HG03135 (cell line): ENCODE results near the gene ZBTB20.
A peak's percentile ranks its signal among the peaks of the same experiment; 100 is the strongest.

ENCODE experiments used
- ATAC-seq: cut with Tn5 transposase; IDR thresholded peaks from one replicate; pipeline ENCODE4 v1.9.1; 2021; ENCODE audit warnings: mild to moderate bottlenecking, moderate library complexity; ENCODE audit not compliant: unreplicated experiment

ZBTB20 gene

DNA sequence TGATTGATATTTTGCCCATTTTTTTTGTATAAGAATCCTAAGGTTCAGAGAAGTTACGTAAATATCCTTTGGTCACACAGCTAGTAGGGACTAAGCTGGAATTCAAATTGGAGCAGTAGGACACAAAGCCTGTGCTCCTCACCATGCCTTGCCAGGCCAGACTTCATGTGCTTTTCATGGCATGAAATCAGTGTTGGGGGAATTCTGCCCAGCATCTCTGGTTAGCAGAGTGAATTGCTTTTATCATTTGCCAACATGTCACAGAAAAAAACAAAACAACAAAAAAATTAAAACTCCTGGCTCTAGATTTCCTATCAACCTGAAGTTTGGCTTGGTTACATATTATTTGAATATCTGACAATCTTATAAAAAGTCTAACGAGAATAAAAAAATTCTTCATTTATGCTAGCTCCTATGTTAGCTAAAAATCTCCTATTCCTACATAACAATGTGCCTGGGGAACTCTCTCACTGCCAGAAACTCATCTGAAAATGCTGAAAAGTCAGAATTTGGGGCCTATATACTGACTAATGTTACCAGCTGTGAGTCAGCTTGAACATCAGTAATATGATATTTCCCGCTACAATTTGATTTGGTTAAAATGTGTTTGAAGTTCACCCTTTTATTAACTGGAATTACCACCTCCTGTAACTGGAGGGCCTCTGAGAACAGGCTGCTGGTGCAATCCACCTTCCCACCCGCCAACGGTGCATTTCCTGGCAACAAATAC lies 711.5 kb downstream of the ZBTB20 start:
- no peak for ATAC-seq

DNA sequence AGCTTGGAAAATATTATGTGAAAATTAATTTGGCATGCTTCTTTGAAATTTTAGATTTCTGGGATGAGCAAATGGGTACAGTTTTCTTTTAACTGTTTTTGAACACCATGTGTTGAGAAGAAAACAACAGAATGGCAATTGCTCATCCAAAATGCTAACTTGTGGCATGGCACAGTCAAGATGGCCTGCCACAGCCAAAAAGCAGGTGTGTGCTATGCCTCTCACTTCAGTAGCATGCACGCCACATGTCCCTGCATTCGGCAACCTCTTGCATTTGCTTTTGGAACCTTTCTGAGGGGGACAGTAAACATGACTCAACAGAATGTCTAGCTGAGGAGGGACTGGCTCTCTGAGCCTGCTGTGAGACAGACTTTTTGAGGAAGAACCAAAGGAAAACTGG lies 714.8 kb downstream of the ZBTB20 start:
- ATAC-seq: no peak

DNA sequence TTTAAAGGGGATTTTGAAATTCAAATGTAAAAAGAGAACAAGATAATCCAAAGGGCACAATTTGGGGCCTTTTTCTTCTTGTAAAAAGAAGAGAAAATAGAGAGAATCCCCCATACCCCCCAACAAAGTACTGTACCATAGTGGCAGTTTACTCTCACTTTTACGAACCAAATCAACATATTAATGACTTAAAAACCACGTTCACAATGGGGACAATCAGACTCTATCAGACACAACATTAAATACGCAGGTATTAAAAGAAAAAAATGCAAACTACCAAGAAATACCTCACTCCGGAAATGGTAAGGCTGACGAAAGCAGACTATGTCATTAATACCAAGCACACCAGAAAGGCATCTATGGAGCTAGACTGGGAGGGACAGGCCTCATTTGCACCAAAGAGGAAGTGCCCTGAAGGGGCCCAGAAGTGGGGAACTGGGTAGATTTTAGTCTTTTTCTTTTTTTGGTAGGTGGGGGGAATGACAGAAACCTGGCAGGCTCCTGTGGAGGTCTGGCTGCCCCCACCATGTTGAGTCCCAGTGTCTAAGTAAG lies 719.0 kb downstream of the ZBTB20 start:
- ATAC-seq: peak; percentile 90

DNA sequence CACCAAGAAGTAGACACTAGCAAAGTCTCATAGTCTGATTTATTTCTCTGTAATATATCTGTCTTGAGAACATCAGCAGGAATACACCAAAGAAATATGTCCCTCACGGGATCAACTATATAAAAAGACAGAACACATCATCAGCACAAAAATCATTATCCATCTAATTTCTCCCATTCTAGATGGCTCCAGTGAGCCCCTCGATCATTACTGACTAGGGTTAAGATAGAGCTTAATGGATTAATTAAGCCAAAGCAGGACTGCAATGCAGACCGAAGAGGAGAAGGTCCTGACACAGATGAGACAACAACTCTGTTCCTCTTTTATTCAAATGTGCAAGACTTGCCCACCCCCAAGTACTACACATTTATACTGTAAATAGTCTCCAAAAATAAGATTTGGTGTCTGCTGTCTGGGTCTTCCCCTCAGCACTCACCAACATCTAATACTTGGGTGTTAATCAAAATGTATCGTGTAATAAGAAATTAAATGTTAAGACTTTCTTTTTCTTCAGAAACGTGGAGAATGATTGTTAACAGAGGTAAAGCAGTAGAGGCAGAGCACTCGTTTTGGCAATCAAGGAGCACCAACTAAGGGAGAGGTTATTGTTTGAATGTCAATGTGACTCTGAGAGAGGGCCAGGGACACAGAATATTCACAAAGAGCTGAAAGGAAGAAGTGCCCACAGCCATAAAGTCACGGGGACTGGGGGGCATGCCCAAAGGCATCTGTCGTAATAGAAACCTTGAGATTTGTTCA lies 719.6 kb downstream of the ZBTB20 start:
- ATAC-seq: peak; percentile 12

DNA sequence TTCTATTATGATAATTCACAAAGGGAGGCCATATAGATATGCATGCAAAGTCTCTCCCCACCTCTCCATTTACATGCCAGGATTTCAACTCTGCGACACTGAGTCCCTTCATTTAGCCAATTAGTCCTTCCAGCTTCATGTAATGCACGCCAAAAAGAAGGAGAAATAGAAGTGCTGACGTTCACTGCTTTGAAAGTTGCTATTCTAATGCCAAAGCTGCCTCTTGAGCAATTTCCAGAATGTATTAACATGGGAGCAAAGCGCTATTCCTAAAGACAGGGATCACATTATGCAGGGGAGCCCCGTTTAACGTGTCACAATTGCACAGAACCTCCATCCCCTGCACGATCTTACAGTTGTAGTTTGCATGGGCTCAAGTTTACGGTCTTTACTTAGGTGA lies 722.8 kb downstream of the ZBTB20 start:
- ATAC-seq: no peak

DNA sequence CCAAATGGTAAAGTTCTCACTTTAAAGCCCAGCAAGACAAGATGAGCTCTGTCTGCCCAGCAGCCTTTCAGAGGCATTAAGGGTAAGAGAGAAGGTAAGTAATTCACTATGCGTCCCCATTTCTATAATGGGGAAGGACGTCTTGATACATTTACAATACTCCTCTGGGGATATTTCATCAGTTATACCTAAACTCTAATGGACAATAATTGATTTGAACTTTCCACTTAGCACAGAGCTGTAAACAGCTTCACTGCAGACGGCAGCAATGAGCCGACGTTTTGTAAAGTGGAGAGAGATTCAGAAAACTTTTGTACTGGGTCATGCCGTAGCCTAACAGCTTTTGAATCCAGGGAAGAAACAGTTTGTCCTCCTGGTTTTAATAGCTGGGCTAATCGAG lies 725.9 kb downstream of the ZBTB20 start:
- ATAC-seq: no peak

DNA sequence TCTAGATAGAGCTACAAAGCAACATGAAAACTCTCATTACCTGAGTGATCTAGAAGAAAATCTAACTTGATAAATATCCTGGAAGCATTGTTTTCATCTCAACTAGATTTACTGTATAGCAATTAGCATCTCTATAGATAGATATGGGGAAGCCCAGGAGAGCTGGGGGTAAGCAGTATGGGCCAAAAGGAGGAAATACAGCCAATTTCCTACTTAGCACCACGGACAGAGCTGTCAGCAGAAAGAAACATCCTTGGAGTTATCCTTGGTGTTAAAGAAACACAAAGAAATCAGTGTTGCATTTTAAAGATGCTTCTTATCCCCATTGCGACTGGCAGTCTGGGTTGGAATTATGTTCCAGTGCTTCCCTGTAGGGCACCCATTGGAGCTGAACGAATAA lies 727.0 kb downstream of the ZBTB20 start:
- no peak for ATAC-seq

DNA sequence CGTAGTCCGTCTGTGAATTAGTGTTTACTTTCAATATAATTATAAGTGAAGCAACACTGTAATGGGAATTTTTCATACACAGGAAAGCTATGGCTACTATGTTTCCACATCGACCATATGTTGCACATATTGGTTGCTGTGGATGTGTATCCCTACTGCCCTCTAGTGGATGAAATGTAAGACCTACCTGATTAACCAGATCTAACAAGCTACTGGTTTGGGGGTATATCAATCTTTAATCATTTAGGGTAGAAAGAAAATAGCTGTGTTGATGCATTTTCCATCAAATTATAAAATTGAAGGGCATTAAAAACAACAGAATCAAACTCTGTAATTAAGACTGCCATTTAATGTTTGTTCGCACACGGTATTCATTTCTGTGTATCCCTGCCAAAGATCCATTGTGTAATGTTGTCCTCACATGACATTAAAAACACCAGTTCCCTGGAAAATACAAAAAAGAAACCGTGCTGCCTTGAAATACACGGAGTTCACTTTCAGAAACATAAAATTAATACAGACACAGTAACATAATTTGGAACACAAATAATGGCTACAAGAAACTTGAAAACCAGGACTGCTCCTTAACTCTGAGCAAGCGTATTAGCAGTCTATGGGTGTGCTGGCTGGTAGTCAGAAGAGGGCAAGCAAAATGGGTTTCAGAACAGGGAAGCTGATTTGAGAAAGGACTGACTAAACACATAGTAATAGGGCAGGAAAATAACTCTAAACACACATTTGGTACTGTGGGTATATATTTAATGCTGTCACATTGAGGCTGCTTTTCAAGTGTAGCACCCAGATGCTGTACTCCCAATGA lies 728.2 kb downstream of the ZBTB20 start:
- peak; percentile 61 for ATAC-seq

DNA sequence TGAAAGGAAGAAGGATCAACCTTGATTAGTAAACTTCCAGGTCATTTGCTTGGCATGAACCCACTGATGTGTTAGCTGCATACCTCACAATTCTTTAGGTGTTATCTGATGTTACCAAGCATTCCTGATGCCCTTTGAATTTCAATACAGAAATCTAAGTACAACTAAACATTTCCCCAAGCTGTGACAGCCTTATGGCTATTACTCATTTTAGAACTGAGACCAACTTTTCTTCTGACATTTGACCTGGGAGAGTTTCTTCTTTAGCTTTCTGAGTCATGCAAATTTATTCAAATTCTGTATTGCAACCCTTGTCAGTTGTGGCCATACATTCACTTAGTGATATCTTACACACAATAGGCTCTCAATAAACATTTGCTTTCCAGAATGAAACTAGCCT lies 729.0 kb downstream of the ZBTB20 start:
- ATAC-seq: peak; percentile 78

DNA sequence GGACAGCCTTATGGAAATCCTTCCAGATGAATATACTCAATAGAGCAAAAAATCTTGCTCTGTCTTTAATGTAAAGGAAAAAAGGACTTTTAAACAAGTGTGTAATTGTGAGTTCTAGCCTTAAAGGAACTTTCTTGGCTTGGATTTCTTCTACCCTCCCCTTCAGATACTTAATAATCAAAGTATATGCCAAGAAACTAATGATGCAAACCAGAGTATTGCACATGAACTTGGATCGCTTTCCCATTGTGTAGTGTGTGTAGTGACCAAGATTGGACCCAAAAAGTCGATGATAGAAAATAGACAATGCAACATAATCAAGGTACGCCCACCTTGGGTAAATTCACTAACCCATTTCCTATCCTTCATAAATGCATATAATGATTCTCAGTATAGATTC lies 729.4 kb downstream of the ZBTB20 start:
- no peak for ATAC-seq

DNA sequence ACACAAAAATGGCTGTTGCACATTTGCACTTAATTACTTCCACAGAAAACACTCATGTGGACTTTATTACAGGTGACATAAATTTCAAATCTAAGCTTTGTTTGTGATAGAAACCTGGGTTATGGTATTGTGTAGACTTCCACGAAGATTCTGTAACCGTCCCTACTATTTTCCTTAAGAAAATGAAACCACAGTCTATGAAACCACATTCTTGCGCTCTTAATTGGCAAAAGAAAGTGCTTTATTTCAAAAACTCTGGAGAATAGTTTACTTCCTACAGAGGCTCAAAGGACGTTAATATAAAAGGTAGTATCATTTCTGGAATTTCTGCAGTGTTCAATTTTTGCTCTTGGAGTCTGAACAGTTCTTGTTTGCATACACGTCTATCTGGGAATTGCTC lies 729.8 kb downstream of the ZBTB20 start:
- no peak for ATAC-seq

DNA sequence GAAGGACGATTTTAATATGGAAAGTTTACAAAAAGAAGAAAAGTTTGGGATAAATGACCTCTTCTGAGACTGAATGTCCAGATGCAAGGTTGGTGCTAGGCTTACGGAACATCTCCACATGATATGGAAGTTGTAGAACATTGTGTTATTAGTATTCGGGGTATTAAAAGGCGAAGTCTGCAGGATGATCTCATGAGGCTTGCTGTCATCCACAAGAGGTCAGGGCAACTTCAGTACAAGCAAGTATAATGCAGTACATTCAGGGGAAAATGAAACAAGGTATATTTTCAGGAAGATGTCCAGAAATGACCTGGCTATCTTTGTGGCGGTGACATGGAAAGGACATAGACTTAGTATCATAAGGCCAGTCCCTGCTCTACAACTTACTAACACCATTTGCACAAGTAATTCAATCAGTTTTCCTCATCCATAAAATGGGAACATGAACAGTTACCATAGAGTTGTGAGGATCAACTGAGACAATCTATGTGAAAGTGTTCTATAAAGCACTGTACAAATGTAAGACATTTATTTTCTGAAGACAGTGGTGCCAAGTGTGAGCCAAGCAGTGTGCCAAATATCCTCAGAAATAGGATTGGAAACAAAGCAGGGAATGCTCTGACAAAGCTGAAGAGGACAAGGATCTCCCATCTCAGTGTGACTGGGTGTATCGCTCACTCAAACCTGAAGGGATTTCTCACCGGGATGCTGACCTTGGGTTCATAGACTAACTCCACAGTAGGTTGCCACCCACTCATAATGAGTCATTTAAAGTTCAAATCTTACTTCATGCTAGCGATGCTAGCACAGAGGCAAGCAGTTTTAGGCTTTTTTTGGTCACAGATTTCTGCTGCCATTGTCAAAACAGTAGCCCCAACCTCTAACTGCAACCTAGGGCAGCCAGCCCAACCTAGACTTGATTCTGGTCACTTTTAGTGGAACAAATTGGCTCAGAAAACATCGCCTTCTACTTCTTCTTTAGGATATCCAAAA lies 735.0 kb downstream of the ZBTB20 start:
- ATAC-seq: no peak

DNA sequence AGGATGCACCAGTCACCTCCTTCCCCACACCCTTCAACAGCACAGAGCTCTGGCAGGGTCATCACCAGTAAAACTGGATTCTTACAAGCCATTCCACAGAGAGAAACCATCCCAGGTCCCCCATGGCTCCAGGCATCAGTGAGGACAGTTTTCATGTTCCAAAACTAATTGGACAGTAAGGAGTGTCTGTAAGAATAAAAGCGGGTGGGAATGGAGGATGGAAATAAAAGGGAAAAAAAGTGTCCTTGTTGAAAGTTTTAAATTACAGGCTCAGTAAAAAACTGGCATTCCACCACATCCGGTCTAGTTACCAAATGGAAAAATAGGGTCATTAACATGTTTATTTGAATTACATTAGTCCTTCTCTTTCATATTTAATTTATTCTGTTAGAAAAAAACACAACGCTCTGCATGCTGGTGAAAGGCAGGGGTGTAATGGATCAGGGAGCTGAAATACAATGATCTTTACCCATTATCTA lies 735.9 kb downstream of the ZBTB20 start:
- ATAC-seq: no peak

DNA sequence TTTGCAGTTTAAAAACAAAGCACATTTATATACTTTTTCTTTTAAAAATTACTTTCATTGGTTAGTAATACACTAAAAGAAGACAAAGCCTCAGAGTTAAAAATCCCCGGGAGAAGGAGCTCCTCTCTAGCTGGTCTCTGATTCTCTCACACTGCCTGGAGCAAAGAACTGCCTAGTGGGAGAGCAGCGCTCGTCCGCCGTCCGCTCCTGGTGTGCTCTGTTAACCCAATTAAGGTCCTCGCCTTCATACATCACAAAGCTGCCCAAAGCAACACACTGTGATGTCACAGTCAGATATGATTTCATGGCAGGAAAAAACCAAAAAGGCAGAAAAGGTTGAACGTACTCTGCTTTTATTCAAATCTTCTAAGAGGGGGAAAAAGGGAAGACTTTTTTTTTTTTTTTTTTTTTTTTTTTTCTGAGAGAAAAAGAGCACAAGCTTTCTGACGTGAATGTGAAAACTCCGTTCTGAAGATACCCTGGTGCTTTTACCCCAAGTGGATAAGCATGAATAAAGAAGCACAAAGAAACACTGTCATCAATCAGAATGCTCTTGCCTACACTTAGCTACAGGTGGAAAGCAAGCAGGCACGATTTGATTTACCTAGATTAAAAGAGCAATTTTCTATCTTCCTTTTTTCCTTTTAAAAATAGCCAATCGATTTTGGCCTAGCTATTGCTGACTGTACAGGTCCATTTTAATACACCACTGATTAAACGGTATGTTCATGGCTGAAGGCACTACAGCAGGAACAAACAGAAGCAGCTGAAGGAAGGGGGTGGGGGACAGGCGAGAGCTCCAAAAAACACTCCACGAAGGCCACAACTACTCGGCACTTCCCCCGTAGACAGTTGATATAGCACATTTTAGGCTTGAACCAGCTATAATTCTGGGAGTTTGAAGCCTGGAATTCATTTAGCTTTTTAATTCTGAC lies 738.1 kb downstream of the ZBTB20 start:
- no peak for ATAC-seq

DNA sequence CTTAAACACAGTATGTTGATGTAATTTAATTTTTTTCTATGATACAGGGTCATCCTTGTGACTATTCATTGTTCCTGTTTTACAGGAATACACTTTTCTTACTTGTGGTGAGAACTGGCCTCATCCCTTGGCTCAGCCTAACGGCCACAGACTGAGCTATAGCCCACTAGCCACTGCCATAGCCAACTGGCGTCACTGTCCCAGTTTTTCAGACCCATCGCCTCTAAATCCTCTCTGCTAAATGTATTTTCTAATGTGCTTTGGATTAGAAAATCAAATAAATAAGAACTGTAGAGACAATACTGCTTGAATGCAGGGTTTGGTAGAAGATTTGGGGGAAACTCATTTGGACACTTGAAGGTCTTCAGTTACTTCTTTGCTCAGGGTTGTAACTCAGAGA lies 740.2 kb downstream of the ZBTB20 start:
- ATAC-seq: no peak

DNA sequence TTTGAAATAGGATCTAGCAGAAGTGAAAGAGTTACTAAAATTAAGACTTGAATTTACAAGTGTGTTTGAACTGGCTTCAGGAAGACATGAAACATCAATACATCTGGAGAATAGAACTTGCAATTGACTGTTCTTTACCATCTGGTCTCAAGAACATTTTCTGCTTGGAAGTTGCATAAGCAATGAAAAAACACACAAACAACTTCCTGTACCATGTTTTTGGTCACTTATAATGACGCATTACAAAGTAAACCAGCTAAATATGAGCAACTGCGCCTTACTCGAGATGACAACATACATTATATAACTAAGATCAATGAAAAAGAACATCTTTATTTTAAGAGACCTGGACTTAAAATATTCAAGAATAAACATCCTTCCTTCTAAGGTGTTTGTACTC lies 740.8 kb downstream of the ZBTB20 start:
- ATAC-seq: no peak

DNA sequence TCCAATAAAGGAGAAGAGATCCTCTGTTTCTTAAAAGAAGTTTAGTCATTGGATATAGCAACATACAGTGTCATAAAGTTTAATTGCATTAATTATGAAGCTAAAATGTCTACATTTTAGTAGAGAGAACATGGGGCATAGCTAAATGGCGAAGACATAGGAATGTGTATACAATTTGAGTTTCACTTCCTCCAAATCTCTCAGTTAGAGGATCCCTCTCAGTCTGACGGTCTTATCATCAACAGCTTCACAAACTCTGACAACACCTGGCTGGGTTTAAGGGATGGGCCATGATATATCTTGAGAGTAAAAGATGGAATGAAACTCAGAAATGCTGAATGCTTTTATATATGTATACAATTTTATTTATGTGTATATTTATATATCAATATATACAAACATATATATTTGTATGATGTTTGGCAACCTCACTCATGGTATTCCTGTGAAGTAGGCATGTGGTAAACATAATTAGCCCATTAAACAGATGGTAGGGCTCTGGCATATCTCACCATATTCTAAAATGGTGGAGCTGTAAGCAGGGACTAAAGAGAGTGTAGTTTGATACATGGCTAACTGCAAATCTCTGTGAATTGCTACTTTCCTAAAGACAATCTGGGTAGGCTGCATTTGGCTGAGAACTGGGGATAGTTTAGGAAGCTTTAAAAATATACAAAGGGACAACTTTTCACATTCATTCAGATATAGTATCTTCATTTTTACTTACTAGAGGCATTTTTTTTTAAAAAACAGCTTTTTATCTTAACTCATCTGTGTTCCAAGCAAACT lies 741.7 kb downstream of the ZBTB20 start:
- ATAC-seq: peak; percentile 69

DNA sequence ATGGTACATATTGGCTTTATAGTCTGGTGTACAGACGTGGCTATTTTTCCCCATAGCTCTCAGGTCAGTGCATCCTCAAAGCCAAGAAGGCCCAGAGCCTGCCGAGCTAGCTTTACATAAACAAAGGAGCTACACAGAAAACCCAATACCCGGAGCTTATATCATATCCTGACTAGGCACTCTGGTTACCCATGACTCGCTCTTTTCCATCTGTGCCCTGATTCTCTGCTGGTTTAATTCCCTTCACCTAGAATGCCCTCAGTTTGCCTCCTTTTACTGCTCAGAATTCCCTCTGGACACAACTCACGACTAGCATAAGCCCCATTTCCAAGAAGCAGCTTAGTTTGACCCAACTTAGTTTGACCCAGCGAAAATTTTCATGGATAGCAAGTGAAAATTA lies 742.5 kb downstream of the ZBTB20 start:
- ATAC-seq: no peak
